HL-60 (cell line): ENCODE data around the gene EMILIN1.

Experiments used
- DNase-seq, 2 experiments: peaks; one replicate each; pipeline ENCODE4 v3.0.0-alpha.2; 2010 to 2020; ENCODE audit warnings: low read depth in 1 of 2, low spot score in 1 of 2
- H3K27ac ChIP-seq: fragments of 250-450 bp; sonication (Bioruptor Pico); replicated peaks from 2 replicates; pipeline ENCODE4 v1.5.1; 2020; ENCODE audit warnings: mild to moderate bottlenecking, moderate library complexity
- H3K27me3 ChIP-seq: fragments of 250-450 bp; sonication (Bioruptor Pico); 2 replicates; pipeline ENCODE4 v1.5.1; 2021; ENCODE audit warnings: mild to moderate bottlenecking, moderate library complexity; ENCODE audit not compliant: insufficient read depth, poor library complexity, severe bottlenecking
- H3K4me3 ChIP-seq: replicated peaks from 2 replicates; pipeline ENCODE4 v1.5.1; 2011; ENCODE audit warnings: mild to moderate bottlenecking, control low read depth, low read length; ENCODE audit not compliant: insufficient read depth
- CTCF ChIP-seq: IDR thresholded peaks from one replicate; pipeline ENCODE4 v1.5.1; 2011; ENCODE audit warnings: low read length, control low read depth, inconsistent platforms; ENCODE audit not compliant: insufficient read depth
- GABPA ChIP-seq: IDR thresholded peaks from 2 replicates; pipeline ENCODE4 v1.6.1; 2012; ENCODE audit warnings: low read depth
- POLR2AphosphoS5 ChIP-seq: IDR thresholded peaks from 2 replicates; pipeline ENCODE4 v1.6.1; 2012; ENCODE audit warnings: low read depth
- REST ChIP-seq: IDR thresholded peaks from 2 replicates; pipeline ENCODE4 v1.6.1; 2012; ENCODE audit warnings: low read depth; ENCODE audit not compliant: insufficient replicate concordance
- SPI1 ChIP-seq: IDR thresholded peaks from 2 replicates; pipeline ENCODE4 v1.6.1; 2012; ENCODE audit warnings: low read depth, mild to moderate bottlenecking, borderline replicate concordance

The EMILIN1 gene

GRCh38 chr2:27070653-27071276, 7.7 kb upstream of the EMILIN1 start:
- TF ChIP-seq REST, result no peak
- TF ChIP-seq CTCF, result no peak
- no peak for TF ChIP-seq SPI1
- TF ChIP-seq POLR2AphosphoS5, result no peak
- TF ChIP-seq GABPA, result no peak
- Histone ChIP-seq H3K4me3 (peak overlapping the region; percentile 92), H3K27me3 (no peaks in the 10 kb centered on the region), H3K27ac (peak overlapping the region; percentile 74)
- DNase-seq, result no peak

- Histone ChIP-seq H3K27me3 (no peaks in the 10 kb centered on the region), H3K27ac (peak within 1 kb of the TSS; percentile 74), H3K4me3 (peak within 1 kb of the TSS; percentile 92)
- DNase-seq, result peak; percentile 88 to 89
- TF ChIP-seq REST, result no peak
- no peak for TF ChIP-seq SPI1
- TF ChIP-seq POLR2AphosphoS5, result peak; percentile 70; the same call in 1 of the 2 replicates
- peak; percentile 89 for TF ChIP-seq GABPA
These were observed 7.0 kb upstream of the EMILIN1 start, which contains the start of gene OST4 for GRCh38 chr2:27071277-27071989. OST4 (minus strand) TSS chr2:27071654.

- no peaks in the 10 kb centered on the region for H3K27me3 ChIP-seq
- no peak for TF ChIP-seq SPI1
- H3K27ac ChIP-seq, result peak overlapping the region; percentile 73
- no peak for DNase-seq
- H3K4me3 ChIP-seq, result peak overlapping the region; percentile 92
These were observed 6.2 kb upstream of the EMILIN1 start for GRCh38 chr2:27071990-27072830.

- Histone ChIP-seq H3K27ac (no peak overlapping the region; the same call in 1 of the 2 replicates), H3K27me3 (no peaks in the 10 kb centered on the region), H3K4me3 (no peak overlapping the region)
- no peak for DNase-seq
- TF ChIP-seq REST, result no peak
- TF ChIP-seq GABPA, result no peak
- TF ChIP-seq CTCF, result no peak
- TF ChIP-seq SPI1, result no peak
- TF ChIP-seq POLR2AphosphoS5, result no peak
These were observed 5.5 kb upstream of the EMILIN1 start for GRCh38 chr2:27072920-27073319.
